ENCODE data around the gene NEK3.

NEK3 gene

GRCh38 chr13:52125547-52125946 is 33.9 kb downstream of the NEK3 start:
- no peak overlapping the region for H3K4me3 ChIP-seq (ENCODE audit: low read depth, low read length)
- no peak for TF ChIP-seq CTCF (IDR thresholded peaks at IDR 0.05)
- no peak overlapping the region for H3K9ac ChIP-seq
- H2AFZ ChIP-seq: no peak overlapping the region
- H3K9me3 ChIP-seq (ENCODE audit: control insufficient read depth, low read length): no peaks in the 10 kb centered on the region
- no peaks in the 10 kb centered on the region for H3K4me1 ChIP-seq
- H3K79me2 ChIP-seq: no peaks in the 10 kb centered on the region
- H3K4me2 ChIP-seq (ENCODE audit: low read length): no peak overlapping the region
- H3K27ac ChIP-seq: no peak overlapping the region
- no peaks in the 10 kb centered on the region for H3K36me3 ChIP-seq (ENCODE audit: control insufficient read depth, insufficient read depth, low read length)
- H3K27me3 ChIP-seq (ENCODE audit: control insufficient read depth, insufficient read depth, low read length): no peaks in the 10 kb centered on the region

GRCh38 chr13:52118595-52118994 is 40.8 kb downstream of the NEK3 start:
- H3K27ac ChIP-seq: no peak overlapping the region
- no peak for TF ChIP-seq CTCF (IDR thresholded peaks at IDR 0.05)
- no peaks in the 10 kb centered on the region for H3K27me3 ChIP-seq (ENCODE audit: control insufficient read depth, insufficient read depth, low read length)
- no peak overlapping the region for H2AFZ ChIP-seq
- no peak overlapping the region for H3K4me3 ChIP-seq (ENCODE audit: low read depth, low read length)
- no peaks in the 10 kb centered on the region for H3K4me1 ChIP-seq
- no peaks in the 10 kb centered on the region for H3K36me3 ChIP-seq (ENCODE audit: control insufficient read depth, insufficient read depth, low read length)
- H3K79me2 ChIP-seq: no peaks in the 10 kb centered on the region
- no peaks in the 10 kb centered on the region for H3K9me3 ChIP-seq (ENCODE audit: control insufficient read depth, low read length)
- no peak overlapping the region for H3K4me2 ChIP-seq (ENCODE audit: low read length)
- H3K9ac ChIP-seq: no peak overlapping the region

GRCh38 chr13:52118095-52118494 is 41.3 kb downstream of the NEK3 start:
- no peaks in the 10 kb centered on the region for H3K79me2 ChIP-seq
- no peak overlapping the region for H3K9ac ChIP-seq
- H2AFZ ChIP-seq: no peak overlapping the region
- H3K27me3 ChIP-seq (ENCODE audit: control insufficient read depth, insufficient read depth, low read length): no peaks in the 10 kb centered on the region
- H3K4me3 ChIP-seq (ENCODE audit: low read depth, low read length): no peak overlapping the region
- no peaks in the 10 kb centered on the region for H3K36me3 ChIP-seq (ENCODE audit: control insufficient read depth, insufficient read depth, low read length)
- H3K27ac ChIP-seq: no peak overlapping the region
- no peak for TF ChIP-seq CTCF (IDR thresholded peaks at IDR 0.05)
- H3K4me1 ChIP-seq: no peaks in the 10 kb centered on the region
- no peak overlapping the region for H3K4me2 ChIP-seq (ENCODE audit: low read length)
- H3K9me3 ChIP-seq (ENCODE audit: control insufficient read depth, low read length): no peaks in the 10 kb centered on the region

- no peak overlapping the region for H3K9ac ChIP-seq
- H2AFZ ChIP-seq: no peak overlapping the region
- no peak overlapping the region for H3K27ac ChIP-seq
- no peaks in the 10 kb centered on the region for H3K79me2 ChIP-seq
- H3K36me3 ChIP-seq (ENCODE audit: control insufficient read depth, insufficient read depth, low read length): no peaks in the 10 kb centered on the region
- no peaks in the 10 kb centered on the region for H3K27me3 ChIP-seq (ENCODE audit: control insufficient read depth, insufficient read depth, low read length)
- no peak for TF ChIP-seq CTCF (IDR thresholded peaks at IDR 0.05)
- H3K9me3 ChIP-seq (ENCODE audit: control insufficient read depth, low read length): no peaks in the 10 kb centered on the region
- no peak overlapping the region for H3K4me3 ChIP-seq (ENCODE audit: low read depth, low read length)
- H3K4me2 ChIP-seq (ENCODE audit: low read length): no peak overlapping the region
- H3K4me1 ChIP-seq: no peaks in the 10 kb centered on the region
Measured at GRCh38 chr13:52112591-52112990, 46.8 kb downstream of the NEK3 start.

- H2AFZ ChIP-seq: no peak overlapping the region
- no peaks in the 10 kb centered on the region for H3K79me2 ChIP-seq
- H3K4me2 ChIP-seq (ENCODE audit: low read length): no peak overlapping the region
- no peaks in the 10 kb centered on the region for H3K9me3 ChIP-seq (ENCODE audit: control insufficient read depth, low read length)
- no peak overlapping the region for H3K9ac ChIP-seq
- no peak overlapping the region for H3K27ac ChIP-seq
- no peaks in the 10 kb centered on the region for H3K27me3 ChIP-seq (ENCODE audit: control insufficient read depth, insufficient read depth, low read length)
- H3K4me1 ChIP-seq: no peaks in the 10 kb centered on the region
- TF ChIP-seq CTCF (IDR thresholded peaks at IDR 0.05): no peak
- H3K4me3 ChIP-seq (ENCODE audit: low read depth, low read length): no peak overlapping the region
- no peaks in the 10 kb centered on the region for H3K36me3 ChIP-seq (ENCODE audit: control insufficient read depth, insufficient read depth, low read length)
Measured at GRCh38 chr13:52109116-52109670, 50.2 kb downstream of the NEK3 start.
